GM23338 (cell line): ENCODE data around the gene CHD2. TPM values are rescaled to one million over a fixed set of nuclear protein-coding genes. Genes with fewer than 3 reads are reported as not detected.

Source experiments
- ATAC-seq: fragments of 200-7000 bp; cut with Tn5 transposase; 3 replicates; pipeline ENCODE4 v1.9.1; 2020
- DNase-seq: peaks from one replicate; pipeline ENCODE4 v3.0.0-alpha.2; 2015; ENCODE audit warnings: low spot score
- H2AFZ ChIP-seq: fragments of 200-600 bp; sonication (generic); 2 replicates; pipeline ENCODE4 v1.8.0; 2016; ENCODE audit warnings: antibody characterized with exemption, mild to moderate bottlenecking, moderate library complexity
- H3F3A ChIP-seq: fragments of 200-600 bp; sonication (generic); replicated peaks from 2 replicates; pipeline ENCODE4 v1.8.0; 2017; ENCODE audit warnings: antibody characterized with exemption, mixed run types, low read depth
- H3K27ac ChIP-seq: fragments of 200-600 bp; sonication (generic); 2 replicates; pipeline ENCODE4 v1.6.1; 2016; ENCODE audit warnings: low read depth
- H3K27me3 ChIP-seq: fragments of 200-600 bp; sonication (generic); 2 replicates; pipeline ENCODE4 v1.8.0; 2016; ENCODE audit warnings: mild to moderate bottlenecking, mixed run types, moderate library complexity; ENCODE audit not compliant: insufficient read depth
- H3K36me3 ChIP-seq: fragments of 200-600 bp; sonication (generic); 2 replicates; pipeline ENCODE4 v1.8.0; 2016; ENCODE audit warnings: mild to moderate bottlenecking; ENCODE audit not compliant: insufficient read depth
- H3K4me1 ChIP-seq: fragments of 200-600 bp; sonication (generic); 2 replicates; pipeline ENCODE4 v1.8.0; 2016; ENCODE audit warnings: mild to moderate bottlenecking, moderate library complexity; ENCODE audit not compliant: insufficient read depth
- H3K4me2 ChIP-seq: fragments of 200-600 bp; sonication (generic); 2 replicates; pipeline ENCODE4 v1.7.1; 2017; ENCODE audit warnings: mixed run types
- H3K4me3 ChIP-seq: fragments of 200-600 bp; sonication (generic); 2 replicates; pipeline ENCODE4 v1.6.1; 2016; ENCODE audit warnings: mixed run types
- H3K79me2 ChIP-seq: fragments of 200-600 bp; sonication (generic); replicated peaks from 2 replicates; pipeline ENCODE4 v1.8.0; 2017; ENCODE audit warnings: mild to moderate bottlenecking; ENCODE audit not compliant: insufficient read depth
- H3K9me2 ChIP-seq: fragments of 200-600 bp; sonication (generic); 2 replicates; pipeline ENCODE4 v1.8.0; 2017; ENCODE audit not compliant: insufficient read depth
- H4K20me1 ChIP-seq: fragments of 200-600 bp; sonication (generic); replicated peaks from 2 replicates; pipeline ENCODE4 v1.8.0; 2017; ENCODE audit warnings: mild to moderate bottlenecking; ENCODE audit not compliant: insufficient read depth
- H3K27ac Mint-ChIP-seq: 2 replicates; pipeline ENCODE4 v1.8.0; 2020; ENCODE audit warnings: inconsistent platforms, mild to moderate bottlenecking, moderate library complexity, mixed read lengths
- H3K27me3 Mint-ChIP-seq: 3 replicates; pipeline ENCODE4 v1.8.0; 2022; ENCODE audit warnings: low read depth, mild to moderate bottlenecking, moderate library complexity, mixed read lengths, inconsistent platforms; ENCODE audit not compliant: insufficient read depth, poor library complexity
- H3K36me3 Mint-ChIP-seq: 3 replicates; pipeline ENCODE4 v1.8.0; 2021; ENCODE audit warnings: low read depth, mild to moderate bottlenecking, inconsistent platforms, moderate library complexity, mixed read lengths
- H3K4me1 Mint-ChIP-seq: 3 replicates; pipeline ENCODE4 v1.8.0; 2020; ENCODE audit warnings: mild to moderate bottlenecking, inconsistent platforms, mixed read lengths
- H3K4me3 Mint-ChIP-seq: 3 replicates; pipeline ENCODE4 v1.8.0; 2021; ENCODE audit warnings: moderate library complexity, mild to moderate bottlenecking, inconsistent platforms, mixed read lengths
- H3K9me3 Mint-ChIP-seq: 3 replicates; pipeline ENCODE4 v1.8.0; 2020; ENCODE audit warnings: moderate library complexity, mild to moderate bottlenecking, inconsistent platforms, mixed read lengths
- CREB1 ChIP-seq: fragments of 250-450 bp; sonication (Bioruptor Pico); IDR thresholded peaks from 2 replicates; pipeline ENCODE4 v1.5.0; 2020; ENCODE audit warnings: low read depth, mild to moderate bottlenecking, moderate library complexity
- EZH2 ChIP-seq: fragments of 200-600 bp; sonication (generic); IDR thresholded peaks from one replicate; pipeline ENCODE4 v1.8.0; 2017; ENCODE audit warnings: antibody characterized with exemption, mild to moderate bottlenecking, low read depth; ENCODE audit not compliant: unreplicated experiment
- EZH2phosphoT487 ChIP-seq: fragments of 200-600 bp; sonication (generic); IDR thresholded peaks from one replicate; pipeline ENCODE4 v1.8.1; 2018; ENCODE audit warnings: antibody characterized with exemption; ENCODE audit not compliant: unreplicated experiment
- JUNB ChIP-seq: IDR thresholded peaks from one replicate; pipeline ENCODE4 v1.6.1; 2016; ENCODE audit warnings: antibody characterized with exemption; ENCODE audit not compliant: unreplicated experiment
- NANOG ChIP-seq: IDR thresholded peaks from 2 replicates; pipeline ENCODE4 v1.6.1; 2016; ENCODE audit warnings: antibody characterized with exemption, borderline replicate concordance
- POLR2AphosphoS5 ChIP-seq: IDR thresholded peaks from 2 replicates; pipeline ENCODE4 v1.6.1; 2016; ENCODE audit warnings: antibody characterized with exemption, low read depth
- STAT1 ChIP-seq: IDR thresholded peaks from one replicate; pipeline ENCODE4 v1.6.1; 2016; ENCODE audit warnings: antibody characterized with exemption; ENCODE audit not compliant: unreplicated experiment
- ZNF114 ChIP-seq: fragments of 250-450 bp; sonication (Bioruptor Pico); IDR thresholded peaks from 2 replicates; pipeline ENCODE4 v1.5.0; 2020; ENCODE audit warnings: mild to moderate bottlenecking, moderate library complexity
- ZNF331 ChIP-seq: fragments of 250-450 bp; sonication (Bioruptor Pico); IDR thresholded peaks from 2 replicates; pipeline ENCODE4 v1.5.0; 2020; ENCODE audit warnings: low read depth, mild to moderate bottlenecking, moderate library complexity
- polyA plus RNA-seq: library from polyadenylated mRNA; unstranded; fragments of >200 nt; fragmentation: Nextera tagmentation; extraction: Ambion mirVana; gene quantifications from 2 replicates; pipeline ENCODE4 v1.2.1, GENCODE V29; 2016
- total RNA-seq: library from RNA; depleted of rRNA; stranded (reverse); fragments of >200 nt; shearing (Covaris generic); gene quantifications from 2 replicates; pipeline ENCODE4 v1.2.3, GENCODE V29; 2014
- TF ChIP-seq, protein P1 (sequence below): IDR thresholded peaks from 2 replicates; pipeline ENCODE4 v1.6.1; 2016; ENCODE audit warnings: antibody characterized with exemption
- TF ChIP-seq, protein P2 (sequence below), 2 experiments: fragments of 200-600 bp in 1 of 2; sonication (generic) in 1 of 2; conservative IDR thresholded peaks; 2 replicates each; pipeline versions ENCODE4 v1.5.1 to v1.6.1; 2016 to 2017; ENCODE audit warnings: antibody characterized with exemption in 2 of 2, low read depth in 2 of 2, mild to moderate bottlenecking in 2 of 2, moderate library complexity in 1 of 2
- TF ChIP-seq, protein P3 (sequence below): IDR thresholded peaks from one replicate; pipeline ENCODE4 v1.6.1; 2018; ENCODE audit warnings: antibody characterized with exemption; ENCODE audit not compliant: unreplicated experiment
- TF ChIP-seq, protein P4 (sequence below): fragments of 250-450 bp; sonication (Bioruptor Pico); IDR thresholded peaks from 2 replicates; pipeline ENCODE4 v1.5.0; 2020; ENCODE audit warnings: mild to moderate bottlenecking, moderate library complexity

CHD2 gene
- total and polyA plus RNA-seq, 2 experiments from 2014 or later: 119 to 130 TPM

DNA sequence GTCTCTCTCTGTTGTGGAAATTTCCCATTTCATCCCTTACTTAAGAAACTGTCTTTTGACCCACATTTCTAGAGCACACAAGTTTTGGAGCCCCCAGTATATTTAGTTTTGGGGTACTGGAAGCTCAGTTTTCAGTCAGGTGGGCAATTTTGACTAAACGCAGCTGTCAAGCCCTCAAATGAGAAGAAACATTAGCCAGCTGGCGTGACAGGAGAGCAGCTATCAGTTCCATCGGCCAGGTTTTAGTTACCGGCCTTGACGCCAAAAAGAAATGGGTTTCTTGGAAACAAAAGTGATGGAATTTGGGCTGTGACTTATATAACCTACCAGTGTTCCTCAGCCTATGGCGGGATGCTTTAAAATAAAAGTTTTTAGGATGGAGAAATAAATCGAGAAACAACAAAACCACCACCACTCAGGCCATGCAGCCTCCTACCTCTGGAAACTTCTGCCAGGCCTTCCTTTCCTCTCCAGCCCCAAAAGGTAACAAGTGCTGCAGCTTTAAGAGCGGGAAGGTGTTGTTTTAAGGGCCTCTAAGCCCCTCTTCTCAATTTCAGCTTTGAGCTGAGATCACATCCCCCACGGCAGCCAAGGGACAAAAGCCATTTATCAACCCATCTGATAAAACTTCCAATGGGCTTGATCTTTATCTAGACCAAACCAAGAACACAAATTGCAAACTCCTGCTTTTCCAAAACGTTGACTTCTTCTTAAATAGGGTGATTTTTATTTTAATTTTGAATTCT is 170.6 kb downstream of the CHD2 start:
- peak overlapping the region; percentile 95 for H3K4me2 ChIP-seq
- H3K4me3 Mint-ChIP-seq: peak overlapping the region; percentile 92
- peaks cover 20% of the 10 kb centered on the region for H3K27me3 ChIP-seq
- no peaks in the 10 kb centered on the region for H3K9me3 Mint-ChIP-seq
- TF ChIP-seq EZH2phosphoT487 (no peak), POLR2AphosphoS5 (no peak), ZNF114 (no peak), CREB1 (CRISPR knock-in tag) (no peak), JUNB (no peak), NANOG (no peak), ZNF331 (CRISPR knock-in tag) (no peak), EZH2 (no peak), STAT1 (no peak)
- TF ChIP-seq, protein P1, sequence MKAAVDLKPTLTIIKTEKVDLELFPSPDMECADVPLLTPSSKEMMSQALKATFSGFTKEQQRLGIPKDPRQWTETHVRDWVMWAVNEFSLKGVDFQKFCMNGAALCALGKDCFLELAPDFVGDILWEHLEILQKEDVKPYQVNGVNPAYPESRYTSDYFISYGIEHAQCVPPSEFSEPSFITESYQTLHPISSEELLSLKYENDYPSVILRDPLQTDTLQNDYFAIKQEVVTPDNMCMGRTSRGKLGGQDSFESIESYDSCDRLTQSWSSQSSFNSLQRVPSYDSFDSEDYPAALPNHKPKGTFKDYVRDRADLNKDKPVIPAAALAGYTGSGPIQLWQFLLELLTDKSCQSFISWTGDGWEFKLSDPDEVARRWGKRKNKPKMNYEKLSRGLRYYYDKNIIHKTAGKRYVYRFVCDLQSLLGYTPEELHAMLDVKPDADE: no peak
- TF ChIP-seq, protein P2, sequence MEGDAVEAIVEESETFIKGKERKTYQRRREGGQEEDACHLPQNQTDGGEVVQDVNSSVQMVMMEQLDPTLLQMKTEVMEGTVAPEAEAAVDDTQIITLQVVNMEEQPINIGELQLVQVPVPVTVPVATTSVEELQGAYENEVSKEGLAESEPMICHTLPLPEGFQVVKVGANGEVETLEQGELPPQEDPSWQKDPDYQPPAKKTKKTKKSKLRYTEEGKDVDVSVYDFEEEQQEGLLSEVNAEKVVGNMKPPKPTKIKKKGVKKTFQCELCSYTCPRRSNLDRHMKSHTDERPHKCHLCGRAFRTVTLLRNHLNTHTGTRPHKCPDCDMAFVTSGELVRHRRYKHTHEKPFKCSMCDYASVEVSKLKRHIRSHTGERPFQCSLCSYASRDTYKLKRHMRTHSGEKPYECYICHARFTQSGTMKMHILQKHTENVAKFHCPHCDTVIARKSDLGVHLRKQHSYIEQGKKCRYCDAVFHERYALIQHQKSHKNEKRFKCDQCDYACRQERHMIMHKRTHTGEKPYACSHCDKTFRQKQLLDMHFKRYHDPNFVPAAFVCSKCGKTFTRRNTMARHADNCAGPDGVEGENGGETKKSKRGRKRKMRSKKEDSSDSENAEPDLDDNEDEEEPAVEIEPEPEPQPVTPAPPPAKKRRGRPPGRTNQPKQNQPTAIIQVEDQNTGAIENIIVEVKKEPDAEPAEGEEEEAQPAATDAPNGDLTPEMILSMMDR (conservative IDR thresholded peaks at IDR 0.05; ENCODE audit: low read depth in 2 of 2): no peak
- TF ChIP-seq, protein P3, sequence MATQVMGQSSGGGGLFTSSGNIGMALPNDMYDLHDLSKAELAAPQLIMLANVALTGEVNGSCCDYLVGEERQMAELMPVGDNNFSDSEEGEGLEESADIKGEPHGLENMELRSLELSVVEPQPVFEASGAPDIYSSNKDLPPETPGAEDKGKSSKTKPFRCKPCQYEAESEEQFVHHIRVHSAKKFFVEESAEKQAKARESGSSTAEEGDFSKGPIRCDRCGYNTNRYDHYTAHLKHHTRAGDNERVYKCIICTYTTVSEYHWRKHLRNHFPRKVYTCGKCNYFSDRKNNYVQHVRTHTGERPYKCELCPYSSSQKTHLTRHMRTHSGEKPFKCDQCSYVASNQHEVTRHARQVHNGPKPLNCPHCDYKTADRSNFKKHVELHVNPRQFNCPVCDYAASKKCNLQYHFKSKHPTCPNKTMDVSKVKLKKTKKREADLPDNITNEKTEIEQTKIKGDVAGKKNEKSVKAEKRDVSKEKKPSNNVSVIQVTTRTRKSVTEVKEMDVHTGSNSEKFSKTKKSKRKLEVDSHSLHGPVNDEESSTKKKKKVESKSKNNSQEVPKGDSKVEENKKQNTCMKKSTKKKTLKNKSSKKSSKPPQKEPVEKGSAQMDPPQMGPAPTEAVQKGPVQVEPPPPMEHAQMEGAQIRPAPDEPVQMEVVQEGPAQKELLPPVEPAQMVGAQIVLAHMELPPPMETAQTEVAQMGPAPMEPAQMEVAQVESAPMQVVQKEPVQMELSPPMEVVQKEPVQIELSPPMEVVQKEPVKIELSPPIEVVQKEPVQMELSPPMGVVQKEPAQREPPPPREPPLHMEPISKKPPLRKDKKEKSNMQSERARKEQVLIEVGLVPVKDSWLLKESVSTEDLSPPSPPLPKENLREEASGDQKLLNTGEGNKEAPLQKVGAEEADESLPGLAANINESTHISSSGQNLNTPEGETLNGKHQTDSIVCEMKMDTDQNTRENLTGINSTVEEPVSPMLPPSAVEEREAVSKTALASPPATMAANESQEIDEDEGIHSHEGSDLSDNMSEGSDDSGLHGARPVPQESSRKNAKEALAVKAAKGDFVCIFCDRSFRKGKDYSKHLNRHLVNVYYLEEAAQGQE: no peak
- TF ChIP-seq, protein P4, sequence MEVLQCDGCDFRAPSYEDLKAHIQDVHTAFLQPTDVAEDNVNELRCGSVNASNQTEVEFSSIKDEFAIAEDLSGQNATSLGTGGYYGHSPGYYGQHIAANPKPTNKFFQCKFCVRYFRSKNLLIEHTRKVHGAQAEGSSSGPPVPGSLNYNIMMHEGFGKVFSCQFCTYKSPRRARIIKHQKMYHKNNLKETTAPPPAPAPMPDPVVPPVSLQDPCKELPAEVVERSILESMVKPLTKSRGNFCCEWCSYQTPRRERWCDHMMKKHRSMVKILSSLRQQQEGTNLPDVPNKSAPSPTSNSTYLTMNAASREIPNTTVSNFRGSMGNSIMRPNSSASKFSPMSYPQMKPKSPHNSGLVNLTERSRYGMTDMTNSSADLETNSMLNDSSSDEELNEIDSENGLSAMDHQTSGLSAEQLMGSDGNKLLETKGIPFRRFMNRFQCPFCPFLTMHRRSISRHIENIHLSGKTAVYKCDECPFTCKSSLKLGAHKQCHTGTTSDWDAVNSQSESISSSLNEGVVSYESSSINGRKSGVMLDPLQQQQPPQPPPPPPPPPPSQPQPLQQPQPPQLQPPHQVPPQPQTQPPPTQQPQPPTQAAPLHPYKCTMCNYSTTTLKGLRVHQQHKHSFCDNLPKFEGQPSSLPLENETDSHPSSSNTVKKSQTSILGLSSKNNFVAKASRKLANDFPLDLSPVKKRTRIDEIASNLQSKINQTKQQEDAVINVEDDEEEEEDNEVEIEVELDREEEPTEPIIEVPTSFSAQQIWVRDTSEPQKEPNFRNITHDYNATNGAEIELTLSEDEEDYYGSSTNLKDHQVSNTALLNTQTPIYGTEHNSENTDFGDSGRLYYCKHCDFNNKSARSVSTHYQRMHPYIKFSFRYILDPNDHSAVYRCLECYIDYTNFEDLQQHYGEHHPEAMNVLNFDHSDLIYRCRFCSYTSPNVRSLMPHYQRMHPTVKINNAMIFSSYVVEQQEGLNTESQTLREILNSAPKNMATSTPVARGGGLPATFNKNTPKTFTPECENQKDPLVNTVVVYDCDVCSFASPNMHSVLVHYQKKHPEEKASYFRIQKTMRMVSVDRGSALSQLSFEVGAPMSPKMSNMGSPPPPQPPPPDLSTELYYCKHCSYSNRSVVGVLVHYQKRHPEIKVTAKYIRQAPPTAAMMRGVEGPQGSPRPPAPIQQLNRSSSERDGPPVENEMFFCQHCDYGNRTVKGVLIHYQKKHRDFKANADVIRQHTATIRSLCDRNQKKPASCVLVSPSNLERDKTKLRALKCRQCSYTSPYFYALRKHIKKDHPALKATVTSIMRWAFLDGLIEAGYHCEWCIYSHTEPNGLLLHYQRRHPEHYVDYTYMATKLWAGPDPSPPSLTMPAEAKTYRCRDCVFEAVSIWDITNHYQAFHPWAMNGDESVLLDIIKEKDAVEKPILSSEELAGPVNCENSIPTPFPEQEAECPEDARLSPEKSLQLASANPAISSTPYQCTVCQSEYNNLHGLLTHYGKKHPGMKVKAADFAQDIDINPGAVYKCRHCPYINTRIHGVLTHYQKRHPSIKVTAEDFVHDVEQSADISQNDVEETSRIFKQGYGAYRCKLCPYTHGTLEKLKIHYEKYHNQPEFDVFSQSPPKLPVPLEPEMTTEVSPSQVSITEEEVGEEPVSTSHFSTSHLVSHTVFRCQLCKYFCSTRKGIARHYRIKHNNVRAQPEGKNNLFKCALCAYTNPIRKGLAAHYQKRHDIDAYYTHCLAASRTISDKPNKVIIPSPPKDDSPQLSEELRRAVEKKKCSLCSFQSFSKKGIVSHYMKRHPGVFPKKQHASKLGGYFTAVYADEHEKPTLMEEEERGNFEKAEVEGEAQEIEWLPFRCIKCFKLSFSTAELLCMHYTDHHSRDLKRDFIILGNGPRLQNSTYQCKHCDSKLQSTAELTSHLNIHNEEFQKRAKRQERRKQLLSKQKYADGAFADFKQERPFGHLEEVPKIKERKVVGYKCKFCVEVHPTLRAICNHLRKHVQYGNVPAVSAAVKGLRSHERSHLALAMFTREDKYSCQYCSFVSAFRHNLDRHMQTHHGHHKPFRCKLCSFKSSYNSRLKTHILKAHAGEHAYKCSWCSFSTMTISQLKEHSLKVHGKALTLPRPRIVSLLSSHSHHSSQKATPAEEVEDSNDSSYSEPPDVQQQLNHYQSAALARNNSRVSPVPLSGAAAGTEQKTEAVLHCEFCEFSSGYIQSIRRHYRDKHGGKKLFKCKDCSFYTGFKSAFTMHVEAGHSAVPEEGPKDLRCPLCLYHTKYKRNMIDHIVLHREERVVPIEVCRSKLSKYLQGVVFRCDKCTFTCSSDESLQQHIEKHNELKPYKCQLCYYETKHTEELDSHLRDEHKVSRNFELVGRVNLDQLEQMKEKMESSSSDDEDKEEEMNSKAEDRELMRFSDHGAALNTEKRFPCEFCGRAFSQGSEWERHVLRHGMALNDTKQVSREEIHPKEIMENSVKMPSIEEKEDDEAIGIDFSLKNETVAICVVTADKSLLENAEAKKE (CRISPR knock-in tag): no peak
- peaks cover 86% of the 10 kb centered on the region for H3K79me2 ChIP-seq
- H3K4me1 Mint-ChIP-seq: peaks cover 70% of the 10 kb centered on the region
- H3K4me1 ChIP-seq: peaks cover 45% of the 10 kb centered on the region
- H3K27ac ChIP-seq: no peak overlapping the region
- ATAC-seq (no peak), DNase-seq (no peak)
- H2AFZ ChIP-seq: no peak overlapping the region
- no peaks in the 10 kb centered on the region for H3K9me2 ChIP-seq
- peaks cover 4% of the 10 kb centered on the region for H3F3A ChIP-seq
- peaks cover 39% of the 10 kb centered on the region for H4K20me1 ChIP-seq
- peaks cover 26% of the 10 kb centered on the region for H3K27me3 Mint-ChIP-seq
- peaks cover 40% of the 10 kb centered on the region for H3K36me3 Mint-ChIP-seq
- no peaks in the 10 kb centered on the region for H3K36me3 ChIP-seq
- H3K27ac Mint-ChIP-seq: no peak overlapping the region
- H3K4me3 ChIP-seq: peak overlapping the region; percentile 72
